ENCODE results near the gene RNF212.

DNA sequence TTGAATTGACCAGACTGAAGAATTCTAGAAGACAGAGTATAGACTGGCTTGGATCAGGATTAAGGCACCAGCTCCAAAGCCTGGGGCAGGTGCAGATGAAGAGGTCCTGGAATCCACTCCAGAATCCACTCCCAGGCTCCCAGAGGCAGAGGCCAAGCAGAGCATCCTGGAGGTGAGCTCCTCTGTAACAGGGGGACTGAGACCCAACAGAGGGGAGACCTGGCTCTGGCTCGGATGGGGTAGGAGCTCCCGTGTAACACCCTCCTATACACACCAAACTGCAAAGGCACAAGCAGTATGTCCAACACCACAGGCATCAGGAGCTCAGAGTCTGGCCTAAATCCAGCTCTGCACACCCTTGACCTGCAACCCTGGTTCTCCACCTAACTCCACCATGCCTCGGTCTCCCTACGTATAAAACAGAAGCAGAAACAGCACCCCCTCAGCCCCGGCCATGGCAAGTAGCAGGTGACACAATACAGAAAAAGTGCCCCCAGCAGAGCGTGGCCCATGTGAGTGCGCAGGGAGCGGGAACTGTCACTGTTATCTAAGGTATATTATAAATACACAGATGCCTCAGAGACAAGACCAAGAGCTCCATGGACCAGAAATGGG lies 14.9 kb downstream of the RNF212 start:
- TF ChIP-seq EP300 (IDR thresholded peaks at IDR 0.05) (no peak), HOXB13 (CRISPR knock-in tag; IDR thresholded peaks at IDR 0.05; ENCODE audit: low read depth) (no peak), RAD21 (conservative IDR thresholded peaks at IDR 0.05 in 1 of 2, IDR thresholded peaks at IDR 0.05 in 1 of 2) (no peak), POLR2A (IDR thresholded peaks at IDR 0.05; ENCODE audit: low read length) (no peak), RFX5 (IDR thresholded peaks at IDR 0.05) (no peak), CEBPB (IDR thresholded peaks at IDR 0.05) (no peak), HDAC2 (IDR thresholded peaks at IDR 0.05) (no peak)
- TF ChIP-seq, protein P1, sequence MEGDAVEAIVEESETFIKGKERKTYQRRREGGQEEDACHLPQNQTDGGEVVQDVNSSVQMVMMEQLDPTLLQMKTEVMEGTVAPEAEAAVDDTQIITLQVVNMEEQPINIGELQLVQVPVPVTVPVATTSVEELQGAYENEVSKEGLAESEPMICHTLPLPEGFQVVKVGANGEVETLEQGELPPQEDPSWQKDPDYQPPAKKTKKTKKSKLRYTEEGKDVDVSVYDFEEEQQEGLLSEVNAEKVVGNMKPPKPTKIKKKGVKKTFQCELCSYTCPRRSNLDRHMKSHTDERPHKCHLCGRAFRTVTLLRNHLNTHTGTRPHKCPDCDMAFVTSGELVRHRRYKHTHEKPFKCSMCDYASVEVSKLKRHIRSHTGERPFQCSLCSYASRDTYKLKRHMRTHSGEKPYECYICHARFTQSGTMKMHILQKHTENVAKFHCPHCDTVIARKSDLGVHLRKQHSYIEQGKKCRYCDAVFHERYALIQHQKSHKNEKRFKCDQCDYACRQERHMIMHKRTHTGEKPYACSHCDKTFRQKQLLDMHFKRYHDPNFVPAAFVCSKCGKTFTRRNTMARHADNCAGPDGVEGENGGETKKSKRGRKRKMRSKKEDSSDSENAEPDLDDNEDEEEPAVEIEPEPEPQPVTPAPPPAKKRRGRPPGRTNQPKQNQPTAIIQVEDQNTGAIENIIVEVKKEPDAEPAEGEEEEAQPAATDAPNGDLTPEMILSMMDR (IDR thresholded peaks at IDR 0.05), result no peak
- TF ChIP-seq, protein P2, sequence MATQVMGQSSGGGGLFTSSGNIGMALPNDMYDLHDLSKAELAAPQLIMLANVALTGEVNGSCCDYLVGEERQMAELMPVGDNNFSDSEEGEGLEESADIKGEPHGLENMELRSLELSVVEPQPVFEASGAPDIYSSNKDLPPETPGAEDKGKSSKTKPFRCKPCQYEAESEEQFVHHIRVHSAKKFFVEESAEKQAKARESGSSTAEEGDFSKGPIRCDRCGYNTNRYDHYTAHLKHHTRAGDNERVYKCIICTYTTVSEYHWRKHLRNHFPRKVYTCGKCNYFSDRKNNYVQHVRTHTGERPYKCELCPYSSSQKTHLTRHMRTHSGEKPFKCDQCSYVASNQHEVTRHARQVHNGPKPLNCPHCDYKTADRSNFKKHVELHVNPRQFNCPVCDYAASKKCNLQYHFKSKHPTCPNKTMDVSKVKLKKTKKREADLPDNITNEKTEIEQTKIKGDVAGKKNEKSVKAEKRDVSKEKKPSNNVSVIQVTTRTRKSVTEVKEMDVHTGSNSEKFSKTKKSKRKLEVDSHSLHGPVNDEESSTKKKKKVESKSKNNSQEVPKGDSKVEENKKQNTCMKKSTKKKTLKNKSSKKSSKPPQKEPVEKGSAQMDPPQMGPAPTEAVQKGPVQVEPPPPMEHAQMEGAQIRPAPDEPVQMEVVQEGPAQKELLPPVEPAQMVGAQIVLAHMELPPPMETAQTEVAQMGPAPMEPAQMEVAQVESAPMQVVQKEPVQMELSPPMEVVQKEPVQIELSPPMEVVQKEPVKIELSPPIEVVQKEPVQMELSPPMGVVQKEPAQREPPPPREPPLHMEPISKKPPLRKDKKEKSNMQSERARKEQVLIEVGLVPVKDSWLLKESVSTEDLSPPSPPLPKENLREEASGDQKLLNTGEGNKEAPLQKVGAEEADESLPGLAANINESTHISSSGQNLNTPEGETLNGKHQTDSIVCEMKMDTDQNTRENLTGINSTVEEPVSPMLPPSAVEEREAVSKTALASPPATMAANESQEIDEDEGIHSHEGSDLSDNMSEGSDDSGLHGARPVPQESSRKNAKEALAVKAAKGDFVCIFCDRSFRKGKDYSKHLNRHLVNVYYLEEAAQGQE (IDR thresholded peaks at IDR 0.05), result no peak
- TF ChIP-seq, protein P3, sequence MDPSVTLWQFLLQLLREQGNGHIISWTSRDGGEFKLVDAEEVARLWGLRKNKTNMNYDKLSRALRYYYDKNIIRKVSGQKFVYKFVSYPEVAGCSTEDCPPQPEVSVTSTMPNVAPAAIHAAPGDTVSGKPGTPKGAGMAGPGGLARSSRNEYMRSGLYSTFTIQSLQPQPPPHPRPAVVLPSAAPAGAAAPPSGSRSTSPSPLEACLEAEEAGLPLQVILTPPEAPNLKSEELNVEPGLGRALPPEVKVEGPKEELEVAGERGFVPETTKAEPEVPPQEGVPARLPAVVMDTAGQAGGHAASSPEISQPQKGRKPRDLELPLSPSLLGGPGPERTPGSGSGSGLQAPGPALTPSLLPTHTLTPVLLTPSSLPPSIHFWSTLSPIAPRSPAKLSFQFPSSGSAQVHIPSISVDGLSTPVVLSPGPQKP (IDR thresholded peaks at IDR 0.05; ENCODE audit: low read depth, low read length), result no peak
